Fibroblast of villous mesenchyme (primary cell): ENCODE data around the gene PDIA3. TPM values are rescaled to one million over a fixed set of nuclear protein-coding genes. Genes with fewer than 3 reads are reported as not detected.

Experiments
- DNase-seq: peaks from one replicate; pipeline ENCODE4 v3.0.0-alpha.2; 2010; ENCODE audit warnings: low read depth
- H3K4me3 ChIP-seq: 2 replicates; pipeline ENCODE4 v1.5.1; 2011; ENCODE audit warnings: low read depth, mild to moderate bottlenecking, low read length
- total RNA-seq: library from RNA; depleted of rRNA; stranded (reverse); fragments of >200 nt; gene quantifications from 2 replicates; pipeline ENCODE4 v1.2.3, GENCODE V29; 2012
- TF ChIP-seq, protein P1 (sequence below): IDR thresholded peaks from 2 replicates; pipeline ENCODE4 v1.5.1; 2012; ENCODE audit warnings: low read depth, mild to moderate bottlenecking, low read length; ENCODE audit not compliant: insufficient read depth

The PDIA3 gene
- total RNA-seq, 1 donor = 185 TPM

DNA sequence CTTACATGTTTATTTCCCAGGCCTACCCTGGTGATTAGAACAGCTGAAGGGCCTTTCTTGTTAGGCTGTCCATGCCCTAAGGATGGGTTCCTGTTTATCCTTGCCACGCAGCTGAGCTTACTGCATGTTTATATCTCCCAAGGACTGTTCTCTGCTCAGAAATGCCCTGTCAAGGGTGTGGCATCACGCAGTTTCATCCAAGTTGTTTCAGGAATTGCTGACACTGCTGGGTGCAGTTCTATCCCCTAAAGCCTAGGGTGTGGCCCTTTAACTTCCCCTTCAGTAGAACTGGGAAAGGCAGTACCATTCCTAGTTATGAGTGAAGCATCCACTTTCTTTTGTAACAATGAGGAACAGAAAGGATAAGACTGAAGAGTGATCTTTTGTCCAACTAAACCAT lies 25.6 kb downstream of the PDIA3 start:
- TF ChIP-seq, protein P1, sequence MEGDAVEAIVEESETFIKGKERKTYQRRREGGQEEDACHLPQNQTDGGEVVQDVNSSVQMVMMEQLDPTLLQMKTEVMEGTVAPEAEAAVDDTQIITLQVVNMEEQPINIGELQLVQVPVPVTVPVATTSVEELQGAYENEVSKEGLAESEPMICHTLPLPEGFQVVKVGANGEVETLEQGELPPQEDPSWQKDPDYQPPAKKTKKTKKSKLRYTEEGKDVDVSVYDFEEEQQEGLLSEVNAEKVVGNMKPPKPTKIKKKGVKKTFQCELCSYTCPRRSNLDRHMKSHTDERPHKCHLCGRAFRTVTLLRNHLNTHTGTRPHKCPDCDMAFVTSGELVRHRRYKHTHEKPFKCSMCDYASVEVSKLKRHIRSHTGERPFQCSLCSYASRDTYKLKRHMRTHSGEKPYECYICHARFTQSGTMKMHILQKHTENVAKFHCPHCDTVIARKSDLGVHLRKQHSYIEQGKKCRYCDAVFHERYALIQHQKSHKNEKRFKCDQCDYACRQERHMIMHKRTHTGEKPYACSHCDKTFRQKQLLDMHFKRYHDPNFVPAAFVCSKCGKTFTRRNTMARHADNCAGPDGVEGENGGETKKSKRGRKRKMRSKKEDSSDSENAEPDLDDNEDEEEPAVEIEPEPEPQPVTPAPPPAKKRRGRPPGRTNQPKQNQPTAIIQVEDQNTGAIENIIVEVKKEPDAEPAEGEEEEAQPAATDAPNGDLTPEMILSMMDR = no peak
- peak; percentile 86 for DNase-seq
- H3K4me3 ChIP-seq = no peak overlapping the region

DNA sequence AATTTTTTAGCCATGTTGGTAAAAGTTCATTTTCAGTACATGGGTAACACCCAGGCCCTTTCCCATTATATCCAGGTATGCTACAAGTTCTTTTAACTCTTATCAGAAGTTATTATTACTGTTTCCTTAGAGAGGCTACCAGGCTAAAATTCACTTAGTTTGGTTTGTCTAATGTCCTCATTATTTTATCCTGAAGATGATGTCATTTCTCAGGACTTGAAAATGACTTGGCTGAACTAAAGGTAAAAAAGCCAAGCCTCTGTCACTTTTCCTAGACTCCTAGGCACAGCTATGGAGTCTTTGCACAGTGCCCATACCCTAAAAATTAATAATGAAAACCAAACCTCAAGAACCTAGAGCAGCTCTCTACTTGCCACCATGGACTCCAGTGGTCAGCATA lies 26.4 kb downstream of the PDIA3 start:
- TF ChIP-seq, protein P1 = no peak
- H3K4me3 ChIP-seq = no peak overlapping the region
- DNase-seq = no peak

DNA sequence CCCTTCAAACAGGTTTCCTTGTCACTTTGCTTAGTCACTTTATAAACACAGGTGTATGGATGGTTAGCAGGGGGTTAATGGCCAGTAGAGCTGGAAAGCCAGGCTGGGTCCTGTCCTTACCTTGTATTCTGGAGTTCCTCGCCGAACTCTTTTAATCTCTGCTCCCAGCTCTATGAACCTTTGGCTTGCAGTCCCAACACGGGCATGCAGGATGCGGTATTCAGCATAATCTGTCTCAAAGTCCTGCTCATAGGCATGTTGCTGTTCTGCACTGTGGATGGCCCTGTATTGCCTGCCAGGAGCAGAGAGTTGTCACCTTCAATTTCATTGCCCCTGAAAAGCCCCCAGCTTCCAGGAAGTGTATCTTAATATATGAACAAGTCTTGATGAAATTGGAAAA lies 27.8 kb downstream of the PDIA3 start:
- no peak overlapping the region for H3K4me3 ChIP-seq
- no peak for DNase-seq
- TF ChIP-seq, protein P1 = no peak

DNA sequence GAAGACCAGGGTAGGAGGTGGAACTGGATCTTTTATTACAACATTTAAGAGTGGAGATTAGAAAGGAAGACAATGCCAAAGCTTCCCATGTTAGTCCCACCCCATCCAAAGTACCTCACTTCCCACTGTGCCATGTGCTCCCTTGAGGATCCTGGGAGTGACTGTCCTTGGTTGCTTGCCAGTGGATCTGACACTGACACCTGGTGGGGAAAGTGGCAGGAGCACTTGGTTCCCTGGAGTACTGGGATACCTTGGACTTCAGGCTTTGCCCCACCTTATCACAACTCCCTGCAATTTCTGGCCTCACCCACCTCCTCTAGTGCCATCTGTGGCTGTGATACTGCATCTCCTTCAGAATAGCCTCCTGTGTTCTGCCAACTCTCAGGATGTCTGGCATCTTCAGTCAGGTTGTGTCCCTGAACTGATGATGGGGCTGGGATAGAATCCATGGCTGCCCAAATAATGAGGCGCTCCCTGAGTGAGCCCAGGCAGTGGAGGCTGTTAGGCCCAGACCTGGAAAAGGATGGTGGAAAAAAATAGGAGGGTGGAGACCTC lies 29.2 kb downstream of the PDIA3 start:
- peak overlapping the region; percentile 74 for H3K4me3 ChIP-seq
- DNase-seq = peak; percentile 33
- TF ChIP-seq, protein P1 = peak; percentile 34

DNA sequence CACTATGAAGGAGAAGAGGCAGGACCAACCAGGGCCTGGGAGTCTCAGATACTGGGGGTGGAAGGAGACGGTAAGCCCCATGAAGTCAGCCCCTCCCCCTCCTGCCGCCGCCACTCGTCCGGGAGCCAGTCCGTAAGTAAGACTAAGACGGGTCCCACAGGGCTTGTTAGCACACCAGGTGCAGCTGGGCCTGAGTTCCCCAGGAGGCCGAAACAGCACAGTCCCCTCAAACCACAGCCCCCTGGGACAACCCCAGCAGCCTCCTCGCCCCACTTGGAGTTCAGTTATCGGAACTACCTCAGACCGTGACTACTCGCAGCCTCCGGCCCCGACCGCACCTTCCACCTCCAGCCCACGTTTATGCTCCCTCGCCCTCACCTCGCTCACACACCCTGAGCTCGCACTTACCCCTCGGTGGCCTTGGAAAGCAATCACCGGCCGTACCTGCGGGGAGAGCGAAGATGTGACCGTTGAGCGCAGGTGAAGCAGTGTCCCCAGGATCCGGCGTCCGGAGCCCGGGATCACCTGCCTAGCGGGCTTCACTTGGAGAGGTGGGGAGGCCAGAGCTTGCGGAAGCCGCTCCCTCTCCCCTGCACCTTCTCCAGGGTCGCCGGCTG lies 30.0 kb downstream of the PDIA3 start:
- DNase-seq = no peak
- TF ChIP-seq, protein P1 = no peak
- H3K4me3 ChIP-seq = peak overlapping the region; percentile 74

DNA sequence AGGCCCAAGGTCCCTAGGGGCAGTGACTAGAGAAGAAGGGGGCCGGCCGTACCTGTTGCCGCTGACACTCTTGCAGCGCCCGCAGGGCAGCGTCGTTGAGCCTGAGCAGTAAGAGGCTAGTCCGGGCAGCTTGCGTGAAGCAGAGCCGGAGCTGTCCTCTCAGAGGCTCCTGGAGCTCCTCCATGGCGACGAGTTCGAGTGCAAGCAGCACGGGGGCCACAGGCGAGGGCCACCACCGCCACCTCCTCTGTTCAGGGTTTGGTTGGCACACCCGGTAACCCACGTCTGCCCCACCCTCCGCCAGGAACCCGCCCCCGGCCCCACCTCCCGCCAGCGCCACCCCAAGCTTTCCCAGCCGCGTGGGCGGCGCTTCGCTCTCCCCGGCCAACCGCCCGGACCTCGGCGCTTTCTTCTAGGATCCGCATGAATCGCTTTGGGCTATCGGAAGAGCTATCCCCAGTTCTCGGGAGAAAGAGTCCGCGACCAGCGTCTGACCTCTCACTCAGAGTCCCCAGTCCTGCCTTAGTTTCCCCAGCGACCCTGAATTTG lies 30.6 kb downstream of the PDIA3 start, which contains the start of gene ELL3:
Gene ELL3, minus strand, starts transcription at position 249 of the 549 bp plus-strand sequence. Its CDS starts 65 bp downstream, at position 184.
- DNase-seq = peak; percentile 74
- TF ChIP-seq, protein P1 = no peak
- H3K4me3 ChIP-seq = peak within 1 kb of the TSS; percentile 74
